Stimulated activated CD4-positive, alpha-beta T cell treated with anti-CD3 and anti-CD28 coated beads, TNF-alpha, amount 100 ng/mL, for 4 hours (primary cell): Measurements from ENCODE around the gene LARP4B.

Experiments used
- DNase-seq, 3 experiments: peaks; one replicate each; pipeline ENCODE4 v3.0.0-alpha.2; 2020; ENCODE audit warnings: low read depth in 3 of 3

LARP4B gene

GRCh38 chr10:828191-828590 lies 103.3 kb downstream of the LARP4B start:
- no peak for DNase-seq

- no peak for DNase-seq
These were observed 106.6 kb downstream of the LARP4B start for GRCh38 chr10:824946-825345.

- no peak for DNase-seq
These were observed 107.0 kb downstream of the LARP4B start for GRCh38 chr10:824497-824896.

- DNase-seq, result no peak
These were observed 108.7 kb downstream of the LARP4B start for GRCh38 chr10:822661-823367.

- DNase-seq, result no peak
These were observed 109.3 kb downstream of the LARP4B start for GRCh38 chr10:822197-822596.

GRCh38 chr10:821322-821721 lies 110.2 kb downstream of the LARP4B start:
- DNase-seq, result no peak

- DNase-seq, result no peak
These were observed 111.7 kb downstream of the LARP4B start for GRCh38 chr10:819816-820215.

- DNase-seq, result no peak
These were observed 112.2 kb downstream of the LARP4B start for GRCh38 chr10:819326-819725.

GRCh38 chr10:818526-819220 lies 112.8 kb downstream of the LARP4B start:
- DNase-seq, result no peak

GRCh38 chr10:818010-818409 lies 113.5 kb downstream of the LARP4B start:
- DNase-seq, result no peak

GRCh38 chr10:817371-817770 lies 114.1 kb downstream of the LARP4B start:
- no peak for DNase-seq

- no peak for DNase-seq
These were observed 114.5 kb downstream of the LARP4B start for GRCh38 chr10:816958-817357.

- no peak for DNase-seq
These were observed 115.4 kb downstream of the LARP4B start for GRCh38 chr10:816091-816477.

- no peak for DNase-seq
These were observed 116.0 kb downstream of the LARP4B start for GRCh38 chr10:815338-816090.

GRCh38 chr10:814536-815302 lies 116.8 kb downstream of the LARP4B start:
- DNase-seq, result no peak

- no peak for DNase-seq
These were observed 118.2 kb downstream of the LARP4B start for GRCh38 chr10:813286-813685.

- no peak for DNase-seq
These were observed 118.7 kb downstream of the LARP4B start for GRCh38 chr10:812787-813186.

GRCh38 chr10:811379-812175 lies 119.9 kb downstream of the LARP4B start:
- DNase-seq, result no peak

GRCh38 chr10:810351-810846 lies 121.1 kb downstream of the LARP4B start:
- DNase-seq, result no peak

- no peak for DNase-seq
These were observed 121.7 kb downstream of the LARP4B start for GRCh38 chr10:809671-810350.
